KOPT-K1 (cell line): ENCODE measurements around the gene ZBTB25.

ENCODE experiments used
- H3K27ac ChIP-seq: fragments of 200-600 bp; sonication (generic); 2 replicates; pipeline ENCODE4 v1.5.1; 2016; ENCODE audit warnings: antibody characterized with exemption, mild to moderate bottlenecking, low read depth, low read length; ENCODE audit not compliant: poor library complexity, severe bottlenecking
- H3K36me3 ChIP-seq: fragments of 200-600 bp; sonication (generic); 2 replicates; pipeline ENCODE4 v1.5.1; 2017; ENCODE audit warnings: antibody characterized with exemption, mild to moderate bottlenecking, low read length, moderate library complexity; ENCODE audit not compliant: insufficient read depth
- H3K9me3 ChIP-seq: fragments of 200-600 bp; sonication (generic); 2 replicates; pipeline ENCODE4 v1.5.1; 2017; ENCODE audit warnings: antibody characterized with exemption, low read length, mild to moderate bottlenecking; ENCODE audit not compliant: insufficient read depth, poor library complexity, severe bottlenecking

The ZBTB25 gene

DNA sequence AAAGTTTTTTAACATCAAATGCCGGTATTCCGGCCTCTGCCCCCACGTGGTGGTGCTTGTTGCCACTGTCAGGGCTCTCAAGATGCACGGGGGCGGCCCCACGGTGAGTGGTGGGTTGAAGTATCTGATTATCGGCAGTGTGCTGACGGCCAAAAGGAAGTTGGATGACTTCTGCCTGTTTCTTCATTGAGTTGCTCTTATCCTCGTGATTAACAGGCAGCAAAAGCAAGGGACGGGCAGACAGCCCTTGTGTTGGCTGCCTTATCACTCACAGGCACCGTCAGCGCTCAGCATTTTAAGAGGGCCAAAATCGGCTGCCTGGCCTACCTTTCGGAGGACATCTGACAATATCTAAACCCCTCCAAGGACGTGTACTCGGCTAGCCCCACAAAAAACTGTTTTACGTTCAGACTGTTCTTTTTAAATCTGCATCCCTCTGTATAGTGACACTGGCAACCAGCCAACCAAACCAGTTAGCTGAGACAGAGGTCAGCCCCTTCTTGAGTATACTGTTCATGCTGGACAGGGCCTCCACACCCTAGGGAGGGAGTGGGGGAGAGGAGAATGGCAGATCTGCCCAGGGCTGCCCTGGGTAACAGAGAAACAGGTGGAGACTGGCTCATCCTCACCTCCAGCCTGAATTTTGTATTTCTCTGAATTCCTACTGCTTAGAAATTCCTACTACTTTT is 61.2 kb downstream of the ZBTB25 start:
- H3K36me3 ChIP-seq: peaks cover 97% of the 10 kb centered on the region
- no peak overlapping the region for H3K27ac ChIP-seq
- H3K9me3 ChIP-seq: no peaks in the 10 kb centered on the region

DNA sequence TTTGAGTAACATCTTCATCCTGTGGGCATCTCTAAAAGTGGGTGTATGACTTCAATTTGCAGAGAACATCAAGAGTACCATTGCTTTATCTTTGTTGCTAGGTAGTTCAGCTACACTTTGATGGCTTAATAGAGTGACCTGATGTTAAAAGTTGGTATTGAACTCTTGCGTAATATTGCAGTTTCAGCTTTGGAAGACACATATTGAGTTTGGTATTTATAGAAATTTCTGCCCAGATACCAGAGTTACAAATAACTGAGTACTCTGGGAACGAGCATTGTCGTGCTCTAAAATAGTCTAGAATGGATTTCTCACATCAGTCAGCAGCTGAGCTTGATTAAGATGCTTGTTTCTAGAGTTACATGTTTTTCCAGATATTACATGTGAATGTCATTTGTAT is 63.1 kb downstream of the ZBTB25 start:
- Histone ChIP-seq H3K27ac (no peak overlapping the region), H3K36me3 (peaks cover 100% of the 10 kb centered on the region), H3K9me3 (no peaks in the 10 kb centered on the region)

DNA sequence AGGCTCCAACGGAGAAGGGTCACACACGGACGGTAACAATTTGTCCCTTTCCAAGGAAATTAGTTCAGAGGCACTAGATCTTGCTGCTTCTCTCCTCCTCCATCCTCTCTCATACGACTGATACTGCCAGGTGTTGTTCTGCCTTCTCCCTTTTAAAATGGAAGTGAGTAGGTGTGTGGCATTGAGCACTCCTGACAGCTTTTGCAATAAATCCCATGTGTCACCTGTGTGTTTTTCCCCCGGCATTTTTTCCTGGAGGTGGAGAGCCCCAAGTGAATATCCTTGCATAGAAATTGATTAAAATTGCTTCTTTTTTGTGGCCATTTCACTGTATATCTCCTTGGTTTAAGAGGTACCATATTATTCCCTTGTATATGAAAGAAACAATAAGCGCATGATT is 64.5 kb downstream of the ZBTB25 start:
- peaks cover 100% of the 10 kb centered on the region for H3K36me3 ChIP-seq
- H3K9me3 ChIP-seq: no peaks in the 10 kb centered on the region
- no peak overlapping the region for H3K27ac ChIP-seq

DNA sequence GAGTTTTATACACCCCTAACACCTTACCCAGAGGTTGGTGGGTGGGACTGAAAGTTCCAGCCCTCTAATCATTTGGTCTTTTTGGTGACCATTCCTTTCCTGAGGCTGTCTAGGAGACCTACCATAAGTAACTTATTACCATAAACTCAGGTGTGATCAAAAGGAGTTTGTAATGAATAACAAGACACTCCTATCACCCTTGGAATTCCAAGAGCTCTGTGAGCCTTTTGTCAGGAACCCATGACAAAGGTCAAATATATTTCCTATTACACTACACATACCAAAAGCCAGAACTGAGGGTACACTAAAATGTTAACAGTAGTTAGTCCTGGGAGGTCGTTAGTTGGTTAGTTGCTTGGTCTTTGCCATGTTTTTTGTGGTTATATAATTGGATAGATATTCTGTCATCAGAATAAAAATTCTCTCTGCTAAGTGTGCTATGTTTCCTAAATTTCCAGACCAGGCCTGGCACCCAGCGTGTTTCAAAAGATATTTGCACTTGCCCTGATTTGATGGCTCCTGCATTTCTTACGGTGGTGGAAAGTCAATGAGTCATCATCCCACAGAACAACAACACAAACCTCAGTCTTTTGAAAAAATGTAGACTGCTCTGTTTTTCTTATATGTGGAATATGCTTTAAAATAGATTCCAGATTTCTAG is 65.3 kb downstream of the ZBTB25 start:
- Histone ChIP-seq H3K36me3 (peaks cover 100% of the 10 kb centered on the region), H3K9me3 (no peaks in the 10 kb centered on the region), H3K27ac (no peak overlapping the region)

DNA sequence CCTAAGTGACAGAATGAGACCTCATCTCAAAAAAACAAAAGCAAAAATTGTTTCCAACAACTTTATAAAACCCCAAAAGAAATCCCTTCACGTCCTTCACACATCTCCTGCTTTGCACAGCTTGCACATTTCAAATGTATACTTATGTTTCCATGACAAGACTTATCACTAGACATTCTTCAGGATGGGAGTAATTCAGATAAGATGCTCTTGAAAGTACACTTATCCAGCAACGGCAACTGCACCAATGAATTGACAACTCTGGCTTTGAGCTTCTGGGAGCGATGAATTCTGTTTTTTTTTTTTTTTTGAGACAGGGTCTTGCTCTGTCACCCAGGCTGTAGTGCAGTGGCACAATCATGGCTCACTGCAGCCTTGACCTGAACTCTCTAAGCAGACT is 69.1 kb downstream of the ZBTB25 start:
- Histone ChIP-seq H3K27ac (no peak overlapping the region), H3K9me3 (no peaks in the 10 kb centered on the region), H3K36me3 (peaks cover 100% of the 10 kb centered on the region)

DNA sequence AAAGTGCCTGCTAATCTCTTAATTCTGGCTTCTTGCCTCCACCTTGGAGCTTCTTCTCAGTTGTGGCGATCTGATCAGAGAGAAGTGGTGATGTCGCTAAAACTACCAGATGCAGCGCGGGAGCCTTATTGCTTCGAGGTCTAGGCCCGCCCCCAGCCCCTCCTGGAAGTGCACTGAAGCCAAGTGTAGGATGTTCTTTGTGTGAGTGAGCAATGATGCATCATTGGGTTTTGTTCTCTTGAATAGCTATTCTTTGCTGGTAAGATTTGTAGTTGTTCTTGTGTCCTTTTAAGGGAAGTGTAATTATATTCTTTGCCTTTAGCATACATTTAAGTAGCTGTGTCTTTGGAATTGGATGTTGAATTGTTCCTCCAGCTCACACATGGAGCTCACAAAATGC is 79.7 kb downstream of the ZBTB25 start:
- Histone ChIP-seq H3K27ac (no peak overlapping the region), H3K9me3 (no peaks in the 10 kb centered on the region), H3K36me3 (peaks cover 98% of the 10 kb centered on the region)

DNA sequence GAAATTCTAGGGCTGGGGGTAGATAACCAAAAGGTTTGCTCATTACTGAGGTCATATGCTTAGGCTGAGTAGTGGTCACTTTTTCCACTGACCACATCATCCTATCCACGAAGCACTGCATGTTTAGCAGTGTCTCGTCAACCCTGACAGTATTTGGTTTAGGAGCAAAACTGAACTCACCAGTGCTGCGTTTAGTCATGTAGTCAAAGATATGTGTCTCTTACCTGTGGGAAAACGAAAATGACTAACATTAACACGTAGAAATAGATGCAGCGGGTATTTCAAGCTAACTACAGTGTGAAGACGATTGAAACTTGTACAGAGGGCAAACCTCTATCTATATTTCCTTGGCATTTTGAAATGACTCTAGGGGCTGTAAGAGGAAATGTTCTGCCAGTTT is 80.9 kb downstream of the ZBTB25 start:
- H3K9me3 ChIP-seq: no peaks in the 10 kb centered on the region
- no peak overlapping the region for H3K27ac ChIP-seq
- H3K36me3 ChIP-seq: peaks cover 98% of the 10 kb centered on the region

DNA sequence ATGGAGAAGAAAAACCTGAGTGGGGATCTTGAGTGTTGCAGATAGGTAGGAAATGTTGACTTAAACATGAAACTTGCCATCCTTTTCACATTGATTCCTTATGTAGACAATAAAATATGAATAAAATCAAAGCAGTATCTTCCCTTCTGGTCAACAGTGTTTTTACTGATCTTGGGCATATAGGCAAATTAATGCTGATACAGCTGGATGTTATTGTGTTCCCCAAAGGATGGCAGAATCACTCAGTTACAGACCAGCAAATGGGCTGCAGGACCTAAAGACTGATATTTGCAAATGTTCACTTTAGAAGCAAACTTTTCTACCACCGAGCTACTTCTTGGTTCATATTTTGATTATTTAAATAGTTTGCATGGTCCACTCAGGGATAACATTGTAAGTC is 81.6 kb downstream of the ZBTB25 start:
- H3K27ac ChIP-seq: no peak overlapping the region
- H3K9me3 ChIP-seq: no peaks in the 10 kb centered on the region
- H3K36me3 ChIP-seq: peaks cover 98% of the 10 kb centered on the region

DNA sequence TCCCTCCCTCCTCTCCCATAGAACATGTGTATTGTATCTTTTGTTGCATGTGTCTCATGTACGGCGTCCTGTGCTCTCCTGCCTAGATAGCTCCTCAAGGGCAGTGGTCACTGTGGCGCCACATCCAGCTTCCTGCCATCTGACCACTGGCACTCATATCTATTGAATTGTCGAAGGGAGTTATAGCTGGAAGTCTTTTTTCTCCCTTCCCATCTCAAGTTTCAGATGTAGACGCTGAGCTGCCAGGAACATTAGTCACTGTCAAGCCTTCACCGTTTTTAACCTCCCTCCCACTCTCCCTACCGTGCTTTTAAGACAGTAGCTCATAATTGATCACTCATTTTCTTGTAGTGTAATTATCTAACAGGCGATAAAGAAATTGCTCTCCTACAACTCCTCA is 82.5 kb downstream of the ZBTB25 start:
- Histone ChIP-seq H3K9me3 (no peaks in the 10 kb centered on the region), H3K36me3 (peaks cover 98% of the 10 kb centered on the region), H3K27ac (no peak overlapping the region)

DNA sequence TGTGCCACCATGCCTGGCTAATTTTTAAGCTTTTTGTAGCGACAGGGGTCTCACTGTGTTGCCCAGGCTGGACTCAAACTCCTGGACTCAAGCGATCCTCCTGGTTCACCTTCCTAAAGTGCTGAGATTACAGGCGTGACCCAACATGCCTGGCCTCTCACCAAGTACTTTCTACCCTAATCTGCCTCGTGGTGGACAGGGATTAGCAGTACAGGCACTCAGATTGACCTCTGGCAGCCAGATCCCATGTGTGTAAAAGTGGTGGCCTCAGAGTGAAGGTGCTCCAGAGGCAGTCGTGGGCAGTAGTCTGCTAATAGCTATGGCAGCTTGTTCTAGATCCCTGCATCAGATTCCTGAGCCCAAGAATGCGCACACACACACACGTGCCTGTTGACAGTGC is 84.6 kb downstream of the ZBTB25 start:
- no peaks in the 10 kb centered on the region for H3K9me3 ChIP-seq
- peaks cover 97% of the 10 kb centered on the region for H3K36me3 ChIP-seq
- no peak overlapping the region for H3K27ac ChIP-seq

DNA sequence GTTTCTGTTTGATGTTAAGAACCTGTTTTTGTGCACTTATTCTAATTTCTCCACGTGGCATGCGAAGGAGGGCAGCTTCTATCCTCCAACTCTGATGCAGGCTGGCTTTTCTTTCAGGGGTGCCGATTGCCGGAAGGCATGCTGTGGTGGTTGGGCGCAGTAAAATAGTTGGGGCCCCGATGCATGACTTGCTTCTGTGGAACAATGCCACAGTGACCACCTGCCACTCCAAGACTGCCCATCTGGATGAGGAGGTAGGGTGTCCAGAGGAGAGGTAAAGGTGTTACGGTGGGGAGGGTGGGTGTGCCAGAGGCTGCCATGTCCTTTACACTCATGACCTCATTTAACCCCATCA is 85.9 kb downstream of the ZBTB25 start:
- Histone ChIP-seq H3K36me3 (peaks cover 98% of the 10 kb centered on the region), H3K9me3 (no peaks in the 10 kb centered on the region), H3K27ac (no peak overlapping the region)

DNA sequence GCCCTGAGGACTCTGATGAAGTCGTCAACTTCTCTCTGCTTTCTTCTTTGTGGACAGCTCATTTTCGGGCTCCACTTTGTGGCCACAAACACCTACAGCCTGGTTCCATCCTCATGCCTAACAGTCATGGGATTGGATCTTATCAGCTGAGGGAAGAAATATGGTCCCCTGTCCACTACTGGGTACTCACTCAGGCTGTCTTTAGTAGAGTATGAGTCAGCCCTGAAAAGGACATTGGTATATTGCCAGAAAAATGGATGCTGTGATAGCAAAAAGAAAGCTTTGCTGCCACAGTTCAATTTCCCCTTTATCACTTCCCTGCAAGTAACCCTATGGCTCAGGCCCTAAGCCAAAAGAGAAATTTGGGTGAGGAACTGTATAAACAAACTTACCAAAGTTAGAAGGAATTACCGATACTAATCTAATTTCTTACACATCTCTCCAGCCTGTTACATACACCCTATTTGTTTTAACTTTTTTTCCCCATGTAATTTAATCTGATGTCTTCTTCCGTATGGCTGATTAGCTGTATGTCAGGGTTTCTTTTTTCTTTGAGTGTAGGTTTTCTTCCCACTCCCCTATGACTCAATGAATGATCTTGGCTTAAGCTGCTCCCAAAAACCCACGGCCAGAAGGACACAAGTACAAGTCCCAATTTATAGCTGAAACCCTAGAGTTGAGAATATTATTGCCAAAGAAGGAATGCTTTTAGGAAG is 86.4 kb downstream of the ZBTB25 start:
- H3K9me3 ChIP-seq: no peaks in the 10 kb centered on the region
- peaks cover 98% of the 10 kb centered on the region for H3K36me3 ChIP-seq
- H3K27ac ChIP-seq: no peak overlapping the region

DNA sequence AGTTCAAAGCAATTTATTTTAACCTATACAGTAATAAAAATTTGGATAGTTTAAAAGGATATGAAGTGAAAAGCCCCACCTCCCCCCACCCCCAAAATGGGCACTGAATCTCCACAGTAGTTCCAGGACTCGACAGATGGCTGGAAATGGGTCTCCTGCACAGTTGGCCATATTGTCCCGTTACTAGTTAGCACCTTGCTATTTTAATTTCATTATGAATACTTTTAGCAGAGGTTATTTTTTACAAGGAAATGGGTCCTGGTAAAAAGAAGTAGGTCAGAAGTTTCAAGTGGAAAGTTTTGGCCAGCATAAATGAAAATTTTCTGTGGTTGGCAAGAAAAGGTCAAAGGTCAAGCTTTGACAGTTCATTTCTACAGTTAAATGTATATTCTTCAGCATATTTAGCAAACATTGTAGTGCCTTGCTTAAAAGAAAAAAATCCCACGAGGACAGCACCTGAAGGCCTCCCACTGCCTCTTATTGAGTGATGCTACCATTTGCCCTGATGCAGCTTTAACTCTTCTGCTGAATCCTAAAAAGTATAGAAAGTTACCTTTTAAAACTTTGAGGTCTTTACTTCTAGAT is 87.2 kb downstream of the ZBTB25 start:
- Histone ChIP-seq H3K27ac (no peak overlapping the region), H3K9me3 (no peaks in the 10 kb centered on the region), H3K36me3 (peaks cover 99% of the 10 kb centered on the region)

DNA sequence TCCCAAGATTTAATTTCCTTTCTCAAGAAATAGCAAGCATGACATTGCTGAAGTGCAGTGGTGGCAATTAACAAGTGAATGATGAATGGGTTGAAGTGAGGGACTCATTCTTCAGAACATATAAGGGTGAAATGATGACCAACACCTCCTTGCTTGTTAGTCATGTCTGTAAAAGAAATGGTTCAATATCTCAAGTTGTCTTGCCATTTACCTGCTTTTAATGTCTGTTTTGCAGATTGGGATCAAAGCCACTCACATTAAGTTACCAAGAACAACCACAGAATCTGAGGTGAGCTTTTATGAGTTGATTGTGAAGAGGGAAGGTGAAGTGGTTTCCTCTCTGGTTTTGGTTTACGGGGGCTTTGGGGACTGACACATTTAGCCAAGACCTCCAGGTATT is 91.4 kb downstream of the ZBTB25 start:
- Histone ChIP-seq H3K9me3 (no peaks in the 10 kb centered on the region), H3K27ac (no peak overlapping the region), H3K36me3 (peaks cover 99% of the 10 kb centered on the region)

DNA sequence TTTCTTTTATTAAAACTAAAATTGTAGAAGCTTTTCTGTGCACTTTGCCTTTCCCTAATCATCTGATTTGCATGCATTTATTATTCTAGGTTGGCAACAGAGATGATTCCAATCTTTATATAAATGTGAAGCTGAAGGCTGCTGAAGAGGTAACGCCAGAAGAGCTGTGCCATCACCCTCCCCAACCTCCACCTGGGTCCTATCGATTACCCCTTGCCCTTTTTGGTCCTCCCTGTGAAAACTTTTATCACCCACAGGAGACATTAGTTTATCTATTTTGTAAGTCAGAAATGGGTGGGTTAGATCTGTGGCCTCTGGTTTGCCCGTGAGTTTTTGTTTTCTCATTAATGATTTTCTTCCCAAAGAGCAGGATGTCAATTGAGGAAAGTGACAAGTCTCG is 92.6 kb downstream of the ZBTB25 start:
- H3K36me3 ChIP-seq: peaks cover 97% of the 10 kb centered on the region
- no peaks in the 10 kb centered on the region for H3K9me3 ChIP-seq
- no peak overlapping the region for H3K27ac ChIP-seq
